Measurements from ENCODE around the gene EIF3A.

Gene EIF3A

GRCh38 chr10:119025776-119026175 is 54.8 kb downstream of the EIF3A start:
- TF ChIP-seq CTCF (IDR thresholded peaks at IDR 0.05; ENCODE audit: extremely low read depth, missing control alignments), result no peak
- DNase-seq (ENCODE audit: low spot score), result no peak

- no peak for DNase-seq (ENCODE audit: low spot score)
- no peak for TF ChIP-seq CTCF (IDR thresholded peaks at IDR 0.05; ENCODE audit: extremely low read depth, missing control alignments)
Observed at GRCh38 chr10:119025336-119025735, 55.3 kb downstream of the EIF3A start.

- no peak for DNase-seq (ENCODE audit: low spot score)
- no peak for TF ChIP-seq CTCF (IDR thresholded peaks at IDR 0.05; ENCODE audit: extremely low read depth, missing control alignments)
Observed at GRCh38 chr10:119024882-119025281, 55.7 kb downstream of the EIF3A start.

- no peak for DNase-seq (ENCODE audit: low spot score)
- no peak for TF ChIP-seq CTCF (IDR thresholded peaks at IDR 0.05; ENCODE audit: extremely low read depth, missing control alignments)
Observed at GRCh38 chr10:119023553-119023868, 57.1 kb downstream of the EIF3A start.

GRCh38 chr10:119022846-119023552 is 57.6 kb downstream of the EIF3A start:
- no peak for DNase-seq (ENCODE audit: low spot score)
- TF ChIP-seq CTCF (IDR thresholded peaks at IDR 0.05; ENCODE audit: extremely low read depth, missing control alignments), result no peak

- no peak for TF ChIP-seq CTCF (IDR thresholded peaks at IDR 0.05; ENCODE audit: extremely low read depth, missing control alignments)
- no peak for DNase-seq (ENCODE audit: low spot score)
Observed at GRCh38 chr10:119020627-119020946, 60.0 kb downstream of the EIF3A start.

GRCh38 chr10:119007211-119007574 is 73.4 kb downstream of the EIF3A start:
- TF ChIP-seq CTCF (IDR thresholded peaks at IDR 0.05; ENCODE audit: extremely low read depth, missing control alignments), result no peak
- DNase-seq (ENCODE audit: low spot score), result no peak

Measured in GM20000 (cell line).